NCI-H526 treated with DMSO at 0.1 percent for 48 hours (cell line): ENCODE measurements around the gene ZDHHC5.
A peak's percentile ranks its signal among the peaks of the same experiment; 100 is the strongest.

Experiments used
- DNase-seq: peaks from one replicate; lab custom pipeline; 2025; lab: John Stamatoyannopoulos, UW

The ZDHHC5 gene

GRCh38 chr11:57667736-57668433 lies at the start of gene ZDHHC5:
ZDHHC5 (plus strand) TSS chr11:57668114; CDS start chr11:57673091, 4,977 bp downstream.
- peak; percentile 99 for DNase-seq

- no peak for DNase-seq
These were observed 49.5 kb upstream of the ZDHHC5 start for GRCh38 chr11:57618438-57618837.

GRCh38 chr11:57619331-57619730 lies 48.6 kb upstream of the ZDHHC5 start:
- DNase-seq: no peak

GRCh38 chr11:57620467-57620866 lies 47.4 kb upstream of the ZDHHC5 start:
- DNase-seq: no peak

- no peak for DNase-seq
These were observed 45.7 kb upstream of the ZDHHC5 start for GRCh38 chr11:57622263-57622662.

- no peak for DNase-seq
These were observed 43.0 kb upstream of the ZDHHC5 start for GRCh38 chr11:57624864-57625263.

- DNase-seq: no peak
These were observed 41.0 kb upstream of the ZDHHC5 start for GRCh38 chr11:57626895-57627294.

GRCh38 chr11:57630171-57630570 lies 37.7 kb upstream of the ZDHHC5 start:
- no peak for DNase-seq

GRCh38 chr11:57632116-57632515 lies 35.8 kb upstream of the ZDHHC5 start:
- no peak for DNase-seq

- no peak for DNase-seq
These were observed 34.4 kb upstream of the ZDHHC5 start for GRCh38 chr11:57633394-57634070.

- DNase-seq: no peak
These were observed 33.6 kb upstream of the ZDHHC5 start for GRCh38 chr11:57634311-57634710.

- DNase-seq: no peak
These were observed 32.7 kb upstream of the ZDHHC5 start for GRCh38 chr11:57635246-57635645.

GRCh38 chr11:57637626-57638004 lies 30.3 kb upstream of the ZDHHC5 start:
- no peak for DNase-seq

GRCh38 chr11:57638005-57638781 lies 29.7 kb upstream of the ZDHHC5 start:
- peak; percentile 41 for DNase-seq

- DNase-seq: no peak
These were observed 29.0 kb upstream of the ZDHHC5 start for GRCh38 chr11:57638811-57639320.

- no peak for DNase-seq
These were observed 28.4 kb upstream of the ZDHHC5 start for GRCh38 chr11:57639321-57640067.

- no peak for DNase-seq
These were observed 27.7 kb upstream of the ZDHHC5 start for GRCh38 chr11:57640068-57640800.

GRCh38 chr11:57641011-57641807 lies 26.7 kb upstream of the ZDHHC5 start:
- peak; percentile 17 for DNase-seq

- DNase-seq: no peak
These were observed 24.1 kb upstream of the ZDHHC5 start for GRCh38 chr11:57643802-57644201.
